ENCODE results near the gene PLPPR3. TPM values are rescaled to one million over a fixed set of nuclear protein-coding genes. Genes with fewer than 3 reads are reported as not detected.

Gene PLPPR3
- total RNA-seq (2022; extraction: Qiagen RNA extraction; ENCODE audit: low read depth) = 1.9 to 4.8 TPM (median 3.8 TPM) in 5 replicates

GRCh38 chr19:821825-822503, at the start of gene PLPPR3:
Gene PLPPR3 (minus strand): TSS chr19:821955. CDS start chr19:821559, 396 bp downstream.

GRCh38 chr19:858868-859843, 37.4 kb upstream of the PLPPR3 start, which contains the start of gene CFD:
Gene CFD (plus strand): TSS chr19:859664. CDS start chr19:859690, 26 bp downstream.

GRCh38 chr19:852136-853013, 30.6 kb upstream of the PLPPR3 start, which contains the start of gene ELANE:
Gene ELANE (plus strand): TSS chr19:852303. CDS start chr19:852329, 26 bp downstream.

GRCh38 chr19:840519-841206, 18.9 kb upstream of the PLPPR3 start, which contains the start of gene PRTN3:
Gene PRTN3 (plus strand): TSS chr19:840999. CDS start chr19:841009, 10 bp downstream.

GRCh38 chr19:827710-828321, 6.1 kb upstream of the PLPPR3 start, which contains the start of gene AZU1:
Gene AZU1 (plus strand): TSS chr19:827837. CDS start chr19:827847, 10 bp downstream.

GRCh38 chr19:796692-797527, 24.8 kb downstream of the PLPPR3 start, which contains the start of gene PTBP1:
Gene PTBP1 (plus strand): TSS chr19:797452. CDS start chr19:797498, 46 bp downstream.

Other genes starting within 250 kb of the PLPPR3 start
- gene BSG, start 249.4 kb downstream of the PLPPR3 start, total RNA-seq (2022; extraction: Qiagen RNA extraction; ENCODE audit: low read depth) = 669 to 733 TPM (median 672 TPM) in 5 replicates
- gene HCN2, start 232.1 kb downstream of the PLPPR3 start, total RNA-seq (2022; extraction: Qiagen RNA extraction; ENCODE audit: low read depth) = 30.9 to 43.9 TPM (median 36.4 TPM) in 5 replicates
- gene POLRMT, start 188.4 kb downstream of the PLPPR3 start, total RNA-seq (2022; extraction: Qiagen RNA extraction; ENCODE audit: low read depth) = 64.0 to 104 TPM (median 94.3 TPM) in 5 replicates
- gene FGF22, start 182.1 kb downstream of the PLPPR3 start, total RNA-seq (2022; extraction: Qiagen RNA extraction; ENCODE audit: low read depth) = 0.32 to 0.97 TPM (median 0.76 TPM) in 5 replicates
- 59.2 to 69.6 TPM (median 63.5 TPM) in 5 replicates for gene RNF126, start 158.7 kb downstream of the PLPPR3 start, total RNA-seq (2022; extraction: Qiagen RNA extraction; ENCODE audit: low read depth)
- gene FSTL3, start 145.6 kb downstream of the PLPPR3 start, total RNA-seq (2022; extraction: Qiagen RNA extraction; ENCODE audit: low read depth) = 126 to 139 TPM (median 135 TPM) in 5 replicates
- gene PRSS57, start 126.5 kb downstream of the PLPPR3 start, total RNA-seq (2022; extraction: Qiagen RNA extraction; ENCODE audit: low read depth) = 0.09 to 0.31 TPM (median 0.12 TPM) in 4 of 5 replicates, not detected in the other
- 11.5 to 17.0 TPM (median 13.6 TPM) in 5 replicates for gene PALM, start 113.0 kb downstream of the PLPPR3 start, total RNA-seq (2022; extraction: Qiagen RNA extraction; ENCODE audit: low read depth)
- 86.2 to 99.9 TPM (median 95.7 TPM) in 5 replicates for gene MISP, start 70.8 kb downstream of the PLPPR3 start, total RNA-seq (2022; extraction: Qiagen RNA extraction; ENCODE audit: low read depth)
- 222 to 238 TPM (median 234 TPM) in 5 replicates for gene PTBP1, start 24.5 kb downstream of the PLPPR3 start, total RNA-seq (2022; extraction: Qiagen RNA extraction; ENCODE audit: low read depth)
- gene AZU1, start 5.9 kb upstream of the PLPPR3 start, total RNA-seq (2022; extraction: Qiagen RNA extraction; ENCODE audit: low read depth) = 0.14 to 0.34 TPM (median 0.22 TPM) in 4 of 5 replicates, not detected in the other
- 0.24 to 0.36 TPM (median 0.28 TPM) in 5 replicates for gene PRTN3, start 19.0 kb upstream of the PLPPR3 start, total RNA-seq (2022; extraction: Qiagen RNA extraction; ENCODE audit: low read depth)
- gene ELANE, start 30.3 kb upstream of the PLPPR3 start, total RNA-seq (2022; extraction: Qiagen RNA extraction; ENCODE audit: low read depth) = 0.13 to 0.17 TPM (median 0.14 TPM) in 3 of 5 replicates, not detected in the others
- gene CFD, start 37.7 kb upstream of the PLPPR3 start, total RNA-seq (2022; extraction: Qiagen RNA extraction; ENCODE audit: low read depth) = 8.2 to 19.0 TPM (median 16.7 TPM) in 5 replicates
- 10.9 to 20.5 TPM (median 18.7 TPM) in 5 replicates for gene MED16, start 71.2 kb upstream of the PLPPR3 start, total RNA-seq (2022; extraction: Qiagen RNA extraction; ENCODE audit: low read depth)
- not detected in 5 replicates for gene RNU6-9, start 71.5 kb upstream of the PLPPR3 start, total RNA-seq (2022; extraction: Qiagen RNA extraction; ENCODE audit: low read depth)
- 27.2 to 42.8 TPM (median 35.9 TPM) in 5 replicates for gene R3HDM4, start 91.3 kb upstream of the PLPPR3 start, total RNA-seq (2022; extraction: Qiagen RNA extraction; ENCODE audit: low read depth)
- gene KISS1R, start 95.4 kb upstream of the PLPPR3 start, total RNA-seq (2022; extraction: Qiagen RNA extraction; ENCODE audit: low read depth) = 0.17 to 0.43 TPM (median 0.30 TPM) in 5 replicates
- 3.3 to 6.5 TPM (median 5.0 TPM) in 5 replicates for gene ARID3A, start 104.1 kb upstream of the PLPPR3 start, total RNA-seq (2022; extraction: Qiagen RNA extraction; ENCODE audit: low read depth)
- gene WDR18, start 162.4 kb upstream of the PLPPR3 start, total RNA-seq (2022; extraction: Qiagen RNA extraction; ENCODE audit: low read depth) = 48.6 to 71.6 TPM (median 65.8 TPM) in 5 replicates
- gene GRIN3B, start 178.5 kb upstream of the PLPPR3 start, total RNA-seq (2022; extraction: Qiagen RNA extraction; ENCODE audit: low read depth) = 1.1 to 2.9 TPM (median 2.4 TPM) in 5 replicates
- 72.8 to 115 TPM (median 101 TPM) in 5 replicates for gene TMEM259, start 199.2 kb upstream of the PLPPR3 start, total RNA-seq (2022; extraction: Qiagen RNA extraction; ENCODE audit: low read depth)
- gene RNU6-2, start 199.6 kb upstream of the PLPPR3 start, total RNA-seq (2022; extraction: Qiagen RNA extraction; ENCODE audit: low read depth) = not detected in 5 replicates
- gene CNN2, start 204.7 kb upstream of the PLPPR3 start, total RNA-seq (2022; extraction: Qiagen RNA extraction; ENCODE audit: low read depth) = 48.4 to 58.7 TPM (median 53.6 TPM) in 5 replicates
- 4.6 to 9.3 TPM (median 8.6 TPM) in 5 replicates for gene ABCA7, start 218.2 kb upstream of the PLPPR3 start, total RNA-seq (2022; extraction: Qiagen RNA extraction; ENCODE audit: low read depth)
- 1.1 to 2.0 TPM (median 1.9 TPM) in 5 replicates for gene ARHGAP45, start 245.2 kb upstream of the PLPPR3 start, total RNA-seq (2022; extraction: Qiagen RNA extraction; ENCODE audit: low read depth)

Data from A549 treated with DMSO at 1 μM for 4 hours (cell line).